Natural killer cell treated with Interleukin-12 subunit alpha and Interleukin-12 subunit beta and Interleukin-15 and Interleukin-18, amount 100 ng/mL, for 72 hours (primary cell): Measurements from ENCODE around the gene SYNPO2L. TPM values are rescaled to one million over a fixed set of nuclear protein-coding genes. Genes with fewer than 3 reads are reported as not detected.
"Not testable (repeated sequence)": the region's sequence is repeated elsewhere in the genome, so short reads cannot be mapped to it uniquely, and the experiment has no call there.

Experiments
- ATAC-seq, 2 donors: fragments of 150-1000 bp; cut with Tn5 transposase in 1 of 2; sonication (Bioruptor Pico), chemical (Tn5 transposase) in 1 of 2; 2 replicates each; pipeline ENCODE4 v1.10.0; 2021
- DNase-seq: peaks from one replicate; pipeline ENCODE4 v3.0.0; 2022; ENCODE audit warnings: low spot score
- H3K27ac Mint-ChIP-seq, 2 donors: 1 replicate in 1 of 2; 2 replicates in 1 of 2; pipeline ENCODE4 v1.8.0; 2022; ENCODE audit warnings: mixed read lengths in 2 of 2, mild to moderate bottlenecking in 1 of 2, moderate library complexity in 1 of 2
- H3K27me3 Mint-ChIP-seq, 2 donors: 1 replicate in 1 of 2; 2 replicates in 1 of 2; pipeline ENCODE4 v1.8.0; 2022; ENCODE audit warnings: mixed read lengths in 2 of 2
- H3K36me3 Mint-ChIP-seq: one replicate; pipeline ENCODE4 v1.8.0; 2022; ENCODE audit warnings: mixed read lengths
- H3K4me1 Mint-ChIP-seq, 2 donors: 1 replicate in 1 of 2; 2 replicates in 1 of 2; pipeline ENCODE4 v1.8.0; 2022; ENCODE audit warnings: low read depth in 2 of 2, mixed read lengths in 2 of 2, mild to moderate bottlenecking in 1 of 2
- H3K4me3 Mint-ChIP-seq: one replicate; pipeline ENCODE4 v1.8.0; 2022; ENCODE audit warnings: mixed read lengths
- H3K9me3 Mint-ChIP-seq: 2 replicates; pipeline ENCODE4 v1.8.0; 2022; ENCODE audit warnings: mixed read lengths
- total RNA-seq, 2 donors: library from RNA; stranded (reverse); gene quantifications; one replicate each; pipeline ENCODE4 v1.2.3, GENCODE V29; 2022

The SYNPO2L gene
- total RNA-seq, 2 donors from 2014 or later: not detected

DNA sequence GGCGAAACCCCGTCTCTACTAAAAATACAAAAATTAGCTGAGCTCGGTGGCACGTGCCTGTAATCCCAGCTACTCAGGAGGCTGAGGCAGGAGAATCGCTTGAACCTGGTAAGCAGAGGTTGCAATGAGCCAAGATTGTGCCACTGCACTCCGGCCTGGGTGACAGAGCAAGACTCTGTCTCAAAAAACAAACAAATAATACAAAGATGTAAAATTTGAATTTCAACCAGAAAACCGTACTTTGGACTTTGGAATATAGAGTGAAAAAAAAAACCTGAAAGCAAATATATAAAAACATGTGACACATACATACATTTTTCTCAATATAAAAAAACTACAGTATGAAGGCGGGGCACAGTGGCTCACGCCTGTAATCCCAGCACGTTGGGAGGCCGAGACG lies 34.9 kb downstream of the SYNPO2L start:
- H3K9me3 Mint-ChIP-seq, H3K4me1 Mint-ChIP-seq, H3K27me3 Mint-ChIP-seq, H3K27ac Mint-ChIP-seq, DNase-seq, H3K4me3 Mint-ChIP-seq, H3K36me3 Mint-ChIP-seq, ATAC-seq: not testable (repeated sequence)

- not testable (repeated sequence) for H3K4me1 Mint-ChIP-seq, ATAC-seq, H3K9me3 Mint-ChIP-seq, DNase-seq, H3K27ac Mint-ChIP-seq, H3K36me3 Mint-ChIP-seq, H3K27me3 Mint-ChIP-seq, H3K4me3 Mint-ChIP-seq
Measured at GRCh38 chr10:73617143-73617542, 38.7 kb downstream of the SYNPO2L start.

DNA sequence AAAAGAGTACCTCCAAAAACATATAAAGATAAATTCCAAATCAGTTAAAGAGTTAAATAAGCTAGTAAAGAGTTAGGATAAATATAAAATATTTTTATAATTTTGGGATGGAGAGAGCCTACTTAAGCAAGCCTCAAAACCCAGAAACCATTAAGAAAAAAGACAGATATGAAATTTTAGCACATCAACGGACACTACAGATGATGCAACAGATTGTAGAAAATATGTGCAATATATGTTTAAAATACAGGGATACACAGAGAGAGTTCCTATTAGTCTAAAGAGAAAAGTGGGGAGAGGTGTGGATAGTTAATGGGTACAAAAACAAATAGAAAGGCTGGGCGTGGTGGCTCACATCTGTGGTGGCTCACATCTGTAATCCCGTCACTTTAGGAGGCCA lies 41.1 kb downstream of the SYNPO2L start:
- no peak overlapping the region for H3K27ac Mint-ChIP-seq
- no peaks in the 10 kb centered on the region for H3K9me3 Mint-ChIP-seq
- ATAC-seq (no peak), DNase-seq (no peak)
- H3K27me3 Mint-ChIP-seq: no peaks in the 10 kb centered on the region
- H3K4me1 Mint-ChIP-seq: no peaks in the 10 kb centered on the region
- no peak overlapping the region for H3K4me3 Mint-ChIP-seq
- H3K36me3 Mint-ChIP-seq: no peaks in the 10 kb centered on the region

- Mint-ChIP-seq H3K4me1 (no peaks in the 10 kb centered on the region), H3K27me3 (no peaks in the 10 kb centered on the region), H3K9me3 (no peaks in the 10 kb centered on the region), H3K36me3 (no peaks in the 10 kb centered on the region), H3K4me3 (no peak overlapping the region), H3K27ac (no peak overlapping the region)
- ATAC-seq: no peak
- DNase-seq: no peak
Measured at GRCh38 chr10:73609116-73609515, 46.7 kb downstream of the SYNPO2L start.

DNA sequence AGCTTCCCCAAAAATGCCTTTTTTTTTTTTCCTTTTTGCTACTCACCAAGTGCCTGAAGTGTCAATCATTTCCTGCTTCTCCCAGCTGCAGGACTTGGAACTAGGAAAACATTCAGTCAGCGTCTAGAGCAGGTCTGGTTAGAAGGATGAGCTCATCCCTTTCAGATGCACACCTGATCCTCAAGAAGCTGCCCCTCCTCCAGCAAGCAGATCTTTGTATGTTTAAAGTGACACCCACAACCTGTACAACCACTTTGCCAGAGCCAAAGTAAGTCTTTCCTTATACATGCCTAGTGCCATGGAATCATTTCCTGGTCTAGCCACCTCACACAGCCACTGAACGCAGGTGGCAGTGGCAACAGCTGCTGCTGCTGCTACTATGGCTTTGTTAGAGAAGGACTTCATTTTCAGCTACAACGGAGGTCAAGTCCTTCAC lies 54.3 kb downstream of the SYNPO2L start:
- H3K4me1 Mint-ChIP-seq: no peaks in the 10 kb centered on the region
- H3K36me3 Mint-ChIP-seq: no peaks in the 10 kb centered on the region
- H3K4me3 Mint-ChIP-seq: no peak overlapping the region
- ATAC-seq (no peak), DNase-seq (no peak)
- no peak overlapping the region for H3K27ac Mint-ChIP-seq
- H3K9me3 Mint-ChIP-seq: no peaks in the 10 kb centered on the region
- no peaks in the 10 kb centered on the region for H3K27me3 Mint-ChIP-seq

GRCh38 chr10:73597346-73597745 lies 58.5 kb downstream of the SYNPO2L start:
- H3K27ac Mint-ChIP-seq: no peak overlapping the region
- H3K9me3 Mint-ChIP-seq: no peaks in the 10 kb centered on the region
- DNase-seq (no peak), ATAC-seq (no peak)
- H3K4me1 Mint-ChIP-seq: no peaks in the 10 kb centered on the region
- no peaks in the 10 kb centered on the region for H3K36me3 Mint-ChIP-seq
- no peaks in the 10 kb centered on the region for H3K27me3 Mint-ChIP-seq
- no peak overlapping the region for H3K4me3 Mint-ChIP-seq

Other genes starting within 250 kb of the SYNPO2L start
- 100 to 1,000 TPM; 104 to 123 TPM for gene ANXA7, start 242.0 kb downstream of the SYNPO2L start, total RNA-seq
- 1 to 10 TPM; 4.4 to 8.5 TPM for gene MSS51, start 222.5 kb downstream of the SYNPO2L start, total RNA-seq
- gene PPP3CB, start 160.0 kb downstream of the SYNPO2L start, total RNA-seq: 10 to 100 TPM; 47.7 to 51.0 TPM
- 10 to 100 TPM in 1 of 2 donors, 1 to 10 TPM in 1; 9.3 to 18.1 TPM for gene USP54, start 64.7 kb downstream of the SYNPO2L start, total RNA-seq
- not detected for gene MYOZ1, start 14.6 kb downstream of the SYNPO2L start, total RNA-seq
- 10 to 100 TPM in 1 of 2 donors, 1 to 10 TPM in 1; 9.8 to 26.0 TPM for gene AGAP5, start 42.1 kb upstream of the SYNPO2L start, total RNA-seq
- gene SEC24C, start 88.3 kb upstream of the SYNPO2L start, total RNA-seq: 100 to 1,000 TPM; 152 to 172 TPM
- gene CHCHD1, start 126.0 kb upstream of the SYNPO2L start, total RNA-seq: 10 to 100 TPM; 18.7 to 28.5 TPM
- 100 to 1,000 TPM; 121 to 148 TPM for gene ZSWIM8, start 129.6 kb upstream of the SYNPO2L start, total RNA-seq
- 10 to 100 TPM; 42.8 to 83.3 TPM for gene NDST2, start 155.6 kb upstream of the SYNPO2L start, total RNA-seq
- 10 to 100 TPM in 1 of 2 donors, 1 to 10 TPM in 1; 6.9 to 15.3 TPM for gene CAMK2G, start 218.5 kb upstream of the SYNPO2L start, total RNA-seq